GM12801 (cell line): ENCODE measurements around the gene NUP37.

Source experiments
- CTCF ChIP-seq: IDR thresholded peaks from one replicate; pipeline ENCODE4 v1.5.1; 2011; ENCODE audit warnings: control low read depth; ENCODE audit not compliant: insufficient read length; ENCODE audit errors: extremely low read depth

Gene NUP37

GRCh38 chr12:102061560-102062418 lies 58.1 kb downstream of the NUP37 start, which contains the start of gene WASHC3:
WASHC3 (minus strand) TSS chr12:102061991; CDS start chr12:102061962, 29 bp downstream.
- no peak for TF ChIP-seq CTCF

- no peak for TF ChIP-seq CTCF
These were observed 58.8 kb downstream of the NUP37 start for GRCh38 chr12:102061096-102061559.

- TF ChIP-seq CTCF: no peak
These were observed 60.6 kb downstream of the NUP37 start for GRCh38 chr12:102059343-102059742.

- TF ChIP-seq CTCF: no peak
These were observed 65.6 kb downstream of the NUP37 start for GRCh38 chr12:102054345-102054744.

GRCh38 chr12:102053062-102053349 lies 66.9 kb downstream of the NUP37 start:
- no peak for TF ChIP-seq CTCF

GRCh38 chr12:102052192-102053061 lies 67.5 kb downstream of the NUP37 start:
- TF ChIP-seq CTCF: no peak

GRCh38 chr12:102051431-102051965 lies 68.4 kb downstream of the NUP37 start:
- TF ChIP-seq CTCF: no peak
